GM12878 (cell line): ENCODE measurements around the gene OXTR. TPM values are rescaled to one million over a fixed set of nuclear protein-coding genes. Genes with fewer than 3 reads are reported as not detected.

Source experiments
- ATAC-seq: fragments of 200-7000 bp; cut with Tn5 transposase; 3 replicates; pipeline ENCODE4 v1.9.1; 2020; ENCODE audit warnings: mild to moderate bottlenecking, moderate library complexity
- BruUV-seq: library from RNA; stranded (reverse); fragments of 400-500 nt; replicated peaks from 2 replicates; lab custom pipeline; 2021; lab: Mats Ljungman, UMichigan
- CTCF ChIA-PET: fragments of 300-600 bp; sonication (Branson Sonifier 250); formaldehyde crosslinking; extraction: SDS; loops from one replicate; lab custom pipeline; 2021; ENCODE audit warnings: inconsistent platforms; lab: Yijun Ruan, JAX
- POLR2A ChIA-PET: fragments of 350-600 bp; formaldehyde crosslinking; extraction: SDS; loops from one replicate; lab custom pipeline; 2021; ENCODE audit warnings: inconsistent platforms; lab: Charles Lee
- RAD21 ChIA-PET: fragments of 300-600 bp; sonication (Branson Sonifier 250); formaldehyde crosslinking; loops from one replicate; lab custom pipeline; 2023; ENCODE audit warnings: antibody characterized with exemption; ENCODE audit not compliant: unreplicated experiment; lab: Charles Lee
- SMC1A ChIA-PET: fragments of 300-600 bp; sonication (Branson Sonifier 250); formaldehyde crosslinking; loops from one replicate; lab custom pipeline; 2023; ENCODE audit not compliant: unreplicated experiment, uncharacterized antibody; lab: Charles Lee
- DNase-seq: peaks from one replicate; pipeline ENCODE4 v3.0.0-alpha.2; 2011; ENCODE audit warnings: low read depth, low spot score
- FAIRE-seq: peaks from 3 replicates; lab custom pipeline; 2011; peaks lifted over from hg19 to GRCh38; lab: Jason Lieb, UNC
- H2AFZ ChIP-seq: 2 replicates; pipeline ENCODE4 v1.6.0; 2011; ENCODE audit warnings: low read depth, low read length, control low read depth; ENCODE audit not compliant: control insufficient read depth
- H3K27ac ChIP-seq: 2 replicates; pipeline ENCODE4 v1.5.1; 2011; ENCODE audit warnings: control low read depth; ENCODE audit not compliant: control insufficient read depth, insufficient read depth
- H3K27me3 ChIP-seq, 2 experiments: replicated peaks in 1 of 2; 2 replicates each; pipeline versions ENCODE4 v1.6.0 to v1.6.1; 2011; ENCODE audit warnings: low read length in 1 of 2; ENCODE audit not compliant: control insufficient read depth in 2 of 2, insufficient read depth in 2 of 2
- H3K36me3 ChIP-seq, 2 experiments: 2 replicates each; pipeline ENCODE4 v1.5.1; 2011; ENCODE audit warnings: low read length in 1 of 2; ENCODE audit not compliant: control insufficient read depth in 2 of 2, insufficient read depth in 2 of 2
- H3K4me1 ChIP-seq: 2 replicates; pipeline ENCODE4 v1.6.1; 2011; ENCODE audit warnings: mild to moderate bottlenecking, low read length, moderate library complexity, mixed read lengths; ENCODE audit not compliant: control insufficient read depth, insufficient read depth
- H3K4me2 ChIP-seq: 2 replicates; pipeline ENCODE4 v1.6.0; 2011; ENCODE audit warnings: control low read depth; ENCODE audit not compliant: control insufficient read depth, insufficient read depth
- H3K4me3 ChIP-seq: fragments of 200-600 bp; sonication (generic); 2 replicates; pipeline ENCODE4 v1.5.1; 2016
- H3K79me2 ChIP-seq: 2 replicates; pipeline ENCODE4 v1.6.0; 2011; ENCODE audit warnings: low read length; ENCODE audit not compliant: control insufficient read depth, insufficient read depth
- H3K9ac ChIP-seq: 2 replicates; pipeline ENCODE4 v1.8.0; 2011; ENCODE audit warnings: low read length, control low read depth, mixed read lengths; ENCODE audit not compliant: control insufficient read depth, insufficient read depth
- H3K9me3 ChIP-seq: replicated peaks from 3 replicates; pipeline ENCODE4 v1.5.1; 2011; ENCODE audit warnings: mild to moderate bottlenecking, low read length; ENCODE audit not compliant: control insufficient read depth, insufficient read depth
- H4K20me1 ChIP-seq: 2 replicates; pipeline ENCODE4 v1.6.0; 2011; ENCODE audit not compliant: control insufficient read depth, insufficient read depth
- CREM ChIP-seq: IDR thresholded peaks from 2 replicates; pipeline ENCODE4 v1.6.1; 2014; ENCODE audit warnings: antibody characterized with exemption, low read depth
- DPF2 ChIP-seq: fragments of 450-650 bp; IDR thresholded peaks from 2 replicates; pipeline ENCODE4 v1.6.1; 2017; ENCODE audit warnings: mild to moderate bottlenecking
- EED ChIP-seq: sonication (generic); IDR thresholded peaks from 2 replicates; pipeline ENCODE4 v1.6.1; 2016; ENCODE audit warnings: antibody characterized with exemption, low read depth
- EZH2 ChIP-seq: IDR thresholded peaks from 2 replicates; pipeline ENCODE4 v1.6.1; 2012; ENCODE audit warnings: low read depth, mild to moderate bottlenecking, control low read depth, inconsistent platforms, low read length, borderline replicate concordance; ENCODE audit not compliant: control insufficient read depth
- GABPA ChIP-seq: IDR thresholded peaks from 2 replicates; pipeline ENCODE4 v1.6.1; 2014; ENCODE audit warnings: antibody characterized with exemption, low read depth, mild to moderate bottlenecking, inconsistent platforms
- NBN ChIP-seq: fragments of 450-650 bp; IDR thresholded peaks from 2 replicates; pipeline ENCODE4 v1.6.1; 2016
- NFIC ChIP-seq: IDR thresholded peaks from 2 replicates; pipeline ENCODE4 v1.6.1; 2012; ENCODE audit warnings: low read depth, mild to moderate bottlenecking, inconsistent platforms, low read length, moderate library complexity
- POLR2AphosphoS5 ChIP-seq: IDR thresholded peaks from 2 replicates; pipeline ENCODE4 v1.6.1; 2011; ENCODE audit warnings: mild to moderate bottlenecking, low read length, inconsistent platforms
- RAD51 ChIP-seq: fragments of 450-650 bp; IDR thresholded peaks from 2 replicates; pipeline ENCODE4 v1.6.1; 2016; ENCODE audit warnings: moderate library complexity, mild to moderate bottlenecking, inconsistent platforms
- RB1 ChIP-seq: fragments of 450-650 bp; formaldehyde crosslinking; IDR thresholded peaks from 2 replicates; pipeline ENCODE4 v1.6.1; 2017; ENCODE audit warnings: mild to moderate bottlenecking, borderline replicate concordance
- SMAD5 ChIP-seq: IDR thresholded peaks from 2 replicates; pipeline ENCODE4 v1.6.1; 2016; ENCODE audit warnings: antibody characterized with exemption, low read depth
- SREBF2 ChIP-seq: IDR thresholded peaks from 2 replicates; pipeline ENCODE4 v1.6.1; 2012; ENCODE audit warnings: mild to moderate bottlenecking, low read length
- WRNIP1 ChIP-seq: IDR thresholded peaks from 2 replicates; pipeline ENCODE4 v1.6.1; 2011; ENCODE audit warnings: low read depth, low read length, improper control_type of control experiment, borderline replicate concordance
- ZNF384 ChIP-seq: IDR thresholded peaks from 2 replicates; pipeline ENCODE4 v1.6.1; 2012; ENCODE audit warnings: low read depth, mild to moderate bottlenecking, low read length, improper control_type of control experiment, borderline replicate concordance
- ZNF622 ChIP-seq: fragments of 450-650 bp; IDR thresholded peaks from 2 replicates; pipeline ENCODE4 v1.6.1; 2017; ENCODE audit warnings: mild to moderate bottlenecking, inconsistent platforms
- WGBS: methylation state at CpG from one replicate; pipeline ENCODE4 v1.1.6; 2016; ENCODE audit warnings: low lambda C conversion rate; ENCODE audit not compliant: insufficient replicate concordance, insufficient coverage; ENCODE audit errors: missing lambda C conversion rate; 5-methylcytosine and 5-hydroxymethylcytosine counted together
- in situ Hi-C: fragments of 300-500 bp; cut with MboI; formaldehyde crosslinking; loops from 9 replicates; pipeline ENCODE4 v1.14.3; 2018; ENCODE audit warnings: mixed read lengths
- intact Hi-C: fragments of 100-400 bp; cut with micrococcal nuclease; formaldehyde crosslinking; loops from one replicate; pipeline ENCODE4 v1.14.2; 2022; ENCODE audit not compliant: unreplicated experiment
- polyA plus RNA-seq, 11 experiments: library from polyadenylated mRNA; depleted of rRNA in 4 of 11; unstranded in 6 of 11; stranded (reverse) in 5 of 11; fragments of >200 nt; fragmentation: Nextera tagmentation in 4 of 11; fragmentation: Illumina TruSeq in 1 of 11; extraction: Ambion mirVana in 4 of 11; extraction: Trizol in 1 of 11; gene quantifications; 1 replicate in 1 of 11; 2 replicates in 10 of 11; pipeline versions ENCODE4 v1.2.1 to v1.2.3, GENCODE V29; 2011 to 2016; ENCODE audit warnings: inconsistent platforms in 2 of 11, missing spikeins in 2 of 11, low read depth in 1 of 11
- total RNA-seq, 4 experiments: library from RNA; depleted of rRNA in 3 of 4; stranded (reverse); fragments of >200 nt in 3 of 4; fragmentation: Illumina TruSeq in 1 of 4; extraction: Trizol in 1 of 4; gene quantifications; 2 replicates each; pipeline versions ENCODE4 v1.2.1 to v1.2.3, GENCODE V29; 2013 to 2021
- TF ChIP-seq, protein P1 (sequence below): fragments of 150-350 bp; IDR thresholded peaks from 2 replicates; pipeline ENCODE4 v1.6.1; 2014; ENCODE audit warnings: mild to moderate bottlenecking, low read depth, low read length
- TF ChIP-seq, protein P2 (sequence below): fragments of 450-650 bp; conservative IDR thresholded peaks from 2 replicates; pipeline ENCODE4 v1.6.1; 2017; ENCODE audit warnings: mild to moderate bottlenecking, moderate library complexity
- TF ChIP-seq, protein P3 (sequence below): IDR thresholded peaks from 2 replicates; pipeline ENCODE4 v1.6.1; 2011; ENCODE audit warnings: low read depth, low read length, improper control_type of control experiment, borderline replicate concordance
- TF ChIP-seq, protein P4 (sequence below): fragments of 450-650 bp; IDR thresholded peaks from 2 replicates; pipeline ENCODE4 v1.6.1; 2016; ENCODE audit warnings: mild to moderate bottlenecking

OXTR gene
- total and polyA plus RNA-seq, 10 of the 15 experiments (the other 5 are each of a cell fraction or from before 2014, with no cell fraction given), result 0.43 to 5.9 (median 2.6) TPM

- FAIRE-seq (no peak), DNase-seq (no peak), ATAC-seq (no peak)
- BruUV-seq, result no TSS peak
- H3K79me2 ChIP-seq, result no peaks in the 10 kb centered on the region
- H3K27me3 ChIP-seq, result peaks cover 0 to 3% of the 10 kb centered on the region in 2 experiments; a peak in 1 of 4 replicates
- WGBS, result 51% methylated on average over 2 of the region's 2 CpGs
- CTCF ChIA-PET, result interaction anchor here (0.7 to 2.3 kb wide), 3 partner anchors 9 to 50 kb away, joined by 3 to 9 read pairs (median 7); no protein-coding TSS in a partner anchor
- no peaks in the 10 kb centered on the region for H3K4me1 ChIP-seq
- POLR2A ChIA-PET, result no interaction called here
- no peaks in the 10 kb centered on the region; the same call in 2 of the 3 replicates for H3K9me3 ChIP-seq
- TF ChIP-seq SMAD5 (no peak), NBN (no peak), ZNF384 (no peak), DPF2 (no peak), POLR2AphosphoS5 (no peak), CREM (no peak), NFIC (no peak), RAD51 (no peak), SREBF2 (no peak), GABPA (no peak), ZNF622 (no peak), EZH2 (no peak), WRNIP1 (no peak), EED (no peak), RB1 (no peak)
- TF ChIP-seq, protein P1, sequence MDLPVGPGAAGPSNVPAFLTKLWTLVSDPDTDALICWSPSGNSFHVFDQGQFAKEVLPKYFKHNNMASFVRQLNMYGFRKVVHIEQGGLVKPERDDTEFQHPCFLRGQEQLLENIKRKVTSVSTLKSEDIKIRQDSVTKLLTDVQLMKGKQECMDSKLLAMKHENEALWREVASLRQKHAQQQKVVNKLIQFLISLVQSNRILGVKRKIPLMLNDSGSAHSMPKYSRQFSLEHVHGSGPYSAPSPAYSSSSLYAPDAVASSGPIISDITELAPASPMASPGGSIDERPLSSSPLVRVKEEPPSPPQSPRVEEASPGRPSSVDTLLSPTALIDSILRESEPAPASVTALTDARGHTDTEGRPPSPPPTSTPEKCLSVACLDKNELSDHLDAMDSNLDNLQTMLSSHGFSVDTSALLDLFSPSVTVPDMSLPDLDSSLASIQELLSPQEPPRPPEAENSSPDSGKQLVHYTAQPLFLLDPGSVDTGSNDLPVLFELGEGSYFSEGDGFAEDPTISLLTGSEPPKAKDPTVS, result no peak
- TF ChIP-seq, protein P2, sequence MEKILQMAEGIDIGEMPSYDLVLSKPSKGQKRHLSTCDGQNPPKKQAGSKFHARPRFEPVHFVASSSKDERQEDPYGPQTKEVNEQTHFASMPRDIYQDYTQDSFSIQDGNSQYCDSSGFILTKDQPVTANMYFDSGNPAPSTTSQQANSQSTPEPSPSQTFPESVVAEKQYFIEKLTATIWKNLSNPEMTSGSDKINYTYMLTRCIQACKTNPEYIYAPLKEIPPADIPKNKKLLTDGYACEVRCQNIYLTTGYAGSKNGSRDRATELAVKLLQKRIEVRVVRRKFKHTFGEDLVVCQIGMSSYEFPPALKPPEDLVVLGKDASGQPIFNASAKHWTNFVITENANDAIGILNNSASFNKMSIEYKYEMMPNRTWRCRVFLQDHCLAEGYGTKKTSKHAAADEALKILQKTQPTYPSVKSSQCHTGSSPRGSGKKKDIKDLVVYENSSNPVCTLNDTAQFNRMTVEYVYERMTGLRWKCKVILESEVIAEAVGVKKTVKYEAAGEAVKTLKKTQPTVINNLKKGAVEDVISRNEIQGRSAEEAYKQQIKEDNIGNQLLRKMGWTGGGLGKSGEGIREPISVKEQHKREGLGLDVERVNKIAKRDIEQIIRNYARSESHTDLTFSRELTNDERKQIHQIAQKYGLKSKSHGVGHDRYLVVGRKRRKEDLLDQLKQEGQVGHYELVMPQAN, result no peak
- TF ChIP-seq, protein P3, sequence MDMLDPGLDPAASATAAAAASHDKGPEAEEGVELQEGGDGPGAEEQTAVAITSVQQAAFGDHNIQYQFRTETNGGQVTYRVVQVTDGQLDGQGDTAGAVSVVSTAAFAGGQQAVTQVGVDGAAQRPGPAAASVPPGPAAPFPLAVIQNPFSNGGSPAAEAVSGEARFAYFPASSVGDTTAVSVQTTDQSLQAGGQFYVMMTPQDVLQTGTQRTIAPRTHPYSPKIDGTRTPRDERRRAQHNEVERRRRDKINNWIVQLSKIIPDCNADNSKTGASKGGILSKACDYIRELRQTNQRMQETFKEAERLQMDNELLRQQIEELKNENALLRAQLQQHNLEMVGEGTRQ, result no peak
- TF ChIP-seq, protein P4, sequence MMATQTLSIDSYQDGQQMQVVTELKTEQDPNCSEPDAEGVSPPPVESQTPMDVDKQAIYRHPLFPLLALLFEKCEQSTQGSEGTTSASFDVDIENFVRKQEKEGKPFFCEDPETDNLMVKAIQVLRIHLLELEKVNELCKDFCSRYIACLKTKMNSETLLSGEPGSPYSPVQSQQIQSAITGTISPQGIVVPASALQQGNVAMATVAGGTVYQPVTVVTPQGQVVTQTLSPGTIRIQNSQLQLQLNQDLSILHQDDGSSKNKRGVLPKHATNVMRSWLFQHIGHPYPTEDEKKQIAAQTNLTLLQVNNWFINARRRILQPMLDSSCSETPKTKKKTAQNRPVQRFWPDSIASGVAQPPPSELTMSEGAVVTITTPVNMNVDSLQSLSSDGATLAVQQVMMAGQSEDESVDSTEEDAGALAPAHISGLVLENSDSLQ, result no peak
- H3K4me3 ChIP-seq, result no peak overlapping the region
- no peak overlapping the region for H3K9ac ChIP-seq
- no peak overlapping the region for H2AFZ ChIP-seq
- RAD21 ChIA-PET, result no interaction called here
- H3K36me3 ChIP-seq, result no peaks in the 10 kb centered on the region
- SMC1A ChIA-PET, result interaction anchor here (1.2 kb wide), 1 partner anchor 16 kb away, joined by 4 read pairs; no protein-coding TSS in a partner anchor
- no peak overlapping the region for H3K27ac ChIP-seq
- intact Hi-C loops, result no loop called here
- in situ Hi-C loops, result no loop called here
- no peak overlapping the region for H3K4me2 ChIP-seq
- H4K20me1 ChIP-seq, result no peaks in the 10 kb centered on the region
Measured at GRCh38 chr3:8712908-8713255, 56.5 kb downstream of the OXTR start.
